HL-60 (cell line): Measurements from ENCODE around the gene CLDN9.

Experiments used
- CTCF ChIP-seq: IDR thresholded peaks from one replicate; pipeline ENCODE4 v1.5.1; 2011; ENCODE audit warnings: low read length, control low read depth, inconsistent platforms; ENCODE audit not compliant: insufficient read depth
- GABPA ChIP-seq: IDR thresholded peaks from 2 replicates; pipeline ENCODE4 v1.6.1; 2012; ENCODE audit warnings: low read depth
- POLR2AphosphoS5 ChIP-seq: IDR thresholded peaks from 2 replicates; pipeline ENCODE4 v1.6.1; 2012; ENCODE audit warnings: low read depth
- REST ChIP-seq: IDR thresholded peaks from 2 replicates; pipeline ENCODE4 v1.6.1; 2012; ENCODE audit warnings: low read depth; ENCODE audit not compliant: insufficient replicate concordance
- SPI1 ChIP-seq: IDR thresholded peaks from 2 replicates; pipeline ENCODE4 v1.6.1; 2012; ENCODE audit warnings: low read depth, mild to moderate bottlenecking, borderline replicate concordance

- TF ChIP-seq GABPA (no peak), REST (no peak), CTCF (no peak), POLR2AphosphoS5 (no peak), SPI1 (no peak)
Observed at GRCh38 chr16:3042376-3042775, 29.7 kb downstream of the CLDN9 start.
